ENCODE data around the gene OSBPL6.

The OSBPL6 gene

DNA sequence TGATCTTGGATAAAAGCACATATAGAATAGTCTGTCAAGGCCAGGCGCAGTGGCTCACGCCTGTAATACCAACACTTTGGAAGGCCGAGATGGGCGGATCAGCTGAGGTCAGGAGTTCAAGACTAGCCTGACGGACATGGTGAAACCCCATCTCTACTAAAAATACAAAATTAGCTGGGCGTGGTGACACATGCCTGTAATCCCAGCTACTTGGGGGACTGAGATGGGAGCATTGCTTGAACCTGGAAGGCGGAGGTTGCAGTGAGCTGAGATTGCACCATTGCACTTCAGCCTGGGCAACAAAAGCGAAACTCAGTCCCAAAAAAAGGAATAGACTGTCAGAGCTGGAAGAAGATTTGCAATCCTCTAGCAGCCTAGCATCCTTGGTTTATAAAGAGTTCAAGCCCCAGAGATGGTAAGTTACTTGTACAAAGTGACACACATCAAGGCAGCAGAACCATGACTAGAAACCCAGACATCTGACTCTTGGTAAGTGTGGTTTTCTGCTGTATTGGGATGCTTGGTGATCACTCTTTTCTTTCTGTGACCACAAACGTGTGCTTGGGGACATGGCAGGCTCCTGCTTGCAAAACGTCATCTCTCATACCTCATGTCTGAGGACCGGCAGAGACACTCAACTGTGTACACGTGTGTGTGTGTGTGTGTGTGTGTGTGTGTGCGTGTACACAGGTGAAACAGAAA is 69.0 kb downstream of the OSBPL6 start:
- Histone ChIP-seq H3K9ac (ENCODE audit: low read length) (no peak overlapping the region), H3K4me1 (ENCODE audit: control insufficient read depth, low read depth, low read length) (no peaks in the 10 kb centered on the region), H3K27ac (ENCODE audit: low read length) (no peak overlapping the region), H3K27me3 (ENCODE audit: control insufficient read depth, insufficient read depth, low read length) (no peaks in the 10 kb centered on the region), H3K4me3 (ENCODE audit: low read length) (no peak overlapping the region), H3K36me3 (ENCODE audit: control insufficient read depth, low read depth, low read length) (no peaks in the 10 kb centered on the region), H3K9me3 (ENCODE audit: control insufficient read depth, low read depth, low read length) (no peaks in the 10 kb centered on the region)

DNA sequence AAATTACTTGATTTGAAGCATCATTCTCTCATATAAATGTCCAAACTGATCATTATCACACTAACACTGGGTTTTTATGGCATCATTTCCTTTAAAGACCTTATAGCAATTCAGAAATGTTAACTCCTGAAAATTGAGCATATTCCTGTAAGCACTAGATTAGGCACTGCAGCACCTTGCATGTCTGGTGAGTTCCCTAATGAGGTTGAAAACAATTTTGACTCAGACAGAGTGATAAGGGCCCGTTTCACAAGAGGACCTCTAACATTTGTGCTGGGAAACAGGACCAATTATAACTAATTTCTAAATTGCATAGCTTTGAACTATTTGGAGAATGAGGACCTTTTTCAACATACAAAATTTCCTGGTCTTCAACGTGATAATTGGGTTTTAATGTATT is 69.9 kb downstream of the OSBPL6 start:
- Histone ChIP-seq H3K36me3 (ENCODE audit: control insufficient read depth, low read depth, low read length) (no peaks in the 10 kb centered on the region), H3K27me3 (ENCODE audit: control insufficient read depth, insufficient read depth, low read length) (no peaks in the 10 kb centered on the region), H3K9ac (ENCODE audit: low read length) (no peak overlapping the region), H3K4me1 (ENCODE audit: control insufficient read depth, low read depth, low read length) (no peaks in the 10 kb centered on the region), H3K27ac (ENCODE audit: low read length) (no peak overlapping the region), H3K9me3 (ENCODE audit: control insufficient read depth, low read depth, low read length) (no peaks in the 10 kb centered on the region), H3K4me3 (ENCODE audit: low read length) (no peak overlapping the region)

DNA sequence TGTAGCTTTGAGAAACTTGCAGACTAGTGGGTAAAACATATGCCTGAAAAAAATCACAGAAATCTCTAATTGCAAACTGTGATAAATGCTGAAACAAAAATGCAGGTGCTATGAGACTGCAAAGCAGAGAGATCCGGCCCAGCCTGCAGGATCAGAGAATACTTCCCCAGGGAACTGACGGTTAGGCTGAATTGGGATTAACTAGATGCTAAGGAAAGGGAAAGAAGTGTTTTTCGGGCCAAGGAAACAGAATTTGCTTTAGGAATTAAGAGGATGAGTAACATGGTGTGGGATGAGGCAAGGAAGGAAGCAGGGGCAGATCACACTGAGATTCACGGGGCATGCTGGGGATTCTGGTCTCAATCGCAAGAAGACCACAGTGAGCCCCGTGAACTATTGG is 71.5 kb downstream of the OSBPL6 start:
- Histone ChIP-seq H3K27ac (ENCODE audit: low read length) (no peak overlapping the region), H3K9me3 (ENCODE audit: control insufficient read depth, low read depth, low read length) (no peaks in the 10 kb centered on the region), H3K4me1 (ENCODE audit: control insufficient read depth, low read depth, low read length) (peaks cover 1% of the 10 kb centered on the region)

DNA sequence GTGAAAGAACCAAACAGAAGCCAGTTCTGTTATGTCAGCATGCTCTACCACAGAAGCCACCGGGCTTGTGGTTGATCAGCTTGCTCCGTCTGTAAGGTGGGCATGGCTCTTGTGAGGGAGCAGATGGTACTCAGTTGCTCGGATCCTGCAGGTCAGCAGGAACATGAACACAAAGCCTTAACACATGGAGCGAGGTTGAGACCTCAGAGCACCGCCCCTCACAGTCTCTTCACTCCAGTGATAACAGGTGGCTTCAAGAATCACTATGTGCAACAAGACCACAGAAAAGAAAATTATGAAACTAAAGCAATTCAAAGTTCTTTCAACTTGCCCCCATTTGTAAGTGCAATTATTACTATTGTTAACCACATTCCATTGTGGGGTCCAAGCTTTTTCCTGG is 72.1 kb downstream of the OSBPL6 start:
- no peaks in the 10 kb centered on the region for H3K27me3 ChIP-seq (ENCODE audit: control insufficient read depth, insufficient read depth, low read length)
- no peak overlapping the region for H3K4me3 ChIP-seq (ENCODE audit: low read length)
- H3K4me1 ChIP-seq (ENCODE audit: control insufficient read depth, low read depth, low read length), result peaks cover 6% of the 10 kb centered on the region
- H3K36me3 ChIP-seq (ENCODE audit: control insufficient read depth, low read depth, low read length), result no peaks in the 10 kb centered on the region
- no peak overlapping the region for H3K9ac ChIP-seq (ENCODE audit: low read length)
- no peak overlapping the region for H3K27ac ChIP-seq (ENCODE audit: low read length)
- H3K9me3 ChIP-seq (ENCODE audit: control insufficient read depth, low read depth, low read length), result no peaks in the 10 kb centered on the region

More for the DNA sequence above, 71.5 kb downstream of the OSBPL6 start:
- H3K9ac ChIP-seq (ENCODE audit: low read length), result no peak overlapping the region
- no peak overlapping the region for H3K4me3 ChIP-seq (ENCODE audit: low read length)
- no peaks in the 10 kb centered on the region for H3K27me3 ChIP-seq (ENCODE audit: control insufficient read depth, insufficient read depth, low read length)
- H3K36me3 ChIP-seq (ENCODE audit: control insufficient read depth, low read depth, low read length), result no peaks in the 10 kb centered on the region

DNA sequence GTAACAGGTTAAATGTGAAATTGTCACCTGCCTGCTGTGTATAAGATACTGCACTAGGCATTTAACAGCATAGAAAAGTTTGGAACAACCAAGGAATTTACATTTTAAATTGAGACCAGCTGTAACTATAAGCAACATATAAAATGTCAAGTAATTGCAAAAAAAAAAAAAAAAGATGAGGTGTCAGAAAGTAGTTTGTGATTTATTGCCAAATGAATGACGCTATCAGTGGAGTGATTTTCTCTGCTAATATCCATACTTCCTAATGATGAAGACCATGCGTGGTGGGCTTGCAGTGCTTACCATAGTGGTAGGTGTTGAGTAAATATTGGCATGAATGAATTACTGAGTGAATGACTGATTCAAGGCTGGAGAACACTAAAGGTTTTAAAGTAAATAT is 73.3 kb downstream of the OSBPL6 start:
- Histone ChIP-seq H3K4me1 (ENCODE audit: control insufficient read depth, low read depth, low read length) (peaks cover 6% of the 10 kb centered on the region), H3K9ac (ENCODE audit: low read length) (no peak overlapping the region), H3K4me3 (ENCODE audit: low read length) (no peak overlapping the region), H3K27ac (ENCODE audit: low read length) (no peak overlapping the region), H3K27me3 (ENCODE audit: control insufficient read depth, insufficient read depth, low read length) (no peaks in the 10 kb centered on the region), H3K36me3 (ENCODE audit: control insufficient read depth, low read depth, low read length) (no peaks in the 10 kb centered on the region), H3K9me3 (ENCODE audit: control insufficient read depth, low read depth, low read length) (no peaks in the 10 kb centered on the region)

DNA sequence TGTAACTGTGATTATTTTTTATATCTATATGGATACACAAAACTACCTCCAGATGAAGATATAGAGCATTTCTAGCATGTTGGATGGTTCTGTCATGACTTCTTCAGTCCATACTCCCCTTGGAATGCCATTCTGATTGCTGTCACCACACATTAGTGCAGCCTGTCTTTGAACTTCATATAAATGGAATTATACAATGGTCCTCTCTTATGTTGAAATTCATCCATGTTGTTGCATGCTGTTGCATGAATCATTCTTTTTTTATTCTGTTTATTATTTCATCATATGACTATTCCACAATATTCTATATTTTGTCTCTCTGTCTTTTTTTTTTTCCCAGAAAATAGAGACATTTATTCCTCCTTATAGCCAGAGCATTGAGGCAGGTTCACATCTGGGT is 74.1 kb downstream of the OSBPL6 start:
- no peak overlapping the region for H3K27ac ChIP-seq (ENCODE audit: low read length)
- no peaks in the 10 kb centered on the region for H3K36me3 ChIP-seq (ENCODE audit: control insufficient read depth, low read depth, low read length)
- H3K4me1 ChIP-seq (ENCODE audit: control insufficient read depth, low read depth, low read length), result peaks cover 6% of the 10 kb centered on the region
- no peak overlapping the region for H3K4me3 ChIP-seq (ENCODE audit: low read length)
- no peaks in the 10 kb centered on the region for H3K27me3 ChIP-seq (ENCODE audit: control insufficient read depth, insufficient read depth, low read length)
- H3K9ac ChIP-seq (ENCODE audit: low read length), result no peak overlapping the region
- H3K9me3 ChIP-seq (ENCODE audit: control insufficient read depth, low read depth, low read length), result no peaks in the 10 kb centered on the region

DNA sequence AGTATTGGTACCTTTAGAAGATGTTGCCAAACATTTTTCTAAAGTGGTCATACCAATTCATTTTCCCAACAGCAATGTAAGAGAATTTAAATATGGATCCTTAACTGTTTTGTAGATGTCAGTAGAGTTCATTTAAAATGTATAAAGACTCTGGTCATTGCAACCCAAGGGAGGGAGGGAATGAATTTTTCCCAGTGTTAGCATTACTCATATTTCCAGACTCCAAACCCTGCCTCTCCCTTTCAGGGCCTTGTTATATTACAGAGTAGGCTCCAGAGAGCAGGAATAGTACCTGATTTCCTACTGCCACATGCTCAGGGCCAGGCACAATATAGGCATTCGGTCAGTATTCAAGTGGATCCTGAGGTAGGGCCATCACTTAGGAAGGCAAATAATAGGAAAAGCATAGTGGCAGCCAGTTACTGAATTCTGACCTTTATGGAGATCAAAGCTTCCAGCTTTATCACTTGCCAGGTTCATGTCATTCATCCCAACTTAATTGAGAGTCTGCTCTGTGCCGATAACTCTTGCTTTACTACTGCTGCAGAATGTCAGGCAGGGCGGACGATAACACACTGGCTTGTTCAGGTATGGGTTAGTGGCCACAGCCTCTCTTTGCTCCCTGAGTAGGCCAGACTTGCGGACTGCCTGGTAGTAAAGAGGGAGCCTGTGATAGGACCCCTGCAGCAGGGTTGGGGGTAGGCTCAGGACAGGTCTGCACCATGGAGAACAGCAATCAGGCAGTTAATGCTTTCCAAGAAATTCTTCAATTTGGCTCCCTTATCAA is 75.3 kb downstream of the OSBPL6 start:
- no peaks in the 10 kb centered on the region for H3K36me3 ChIP-seq (ENCODE audit: control insufficient read depth, low read depth, low read length)
- H3K9ac ChIP-seq (ENCODE audit: low read length), result no peak overlapping the region
- no peaks in the 10 kb centered on the region for H3K9me3 ChIP-seq (ENCODE audit: control insufficient read depth, low read depth, low read length)
- no peaks in the 10 kb centered on the region for H3K27me3 ChIP-seq (ENCODE audit: control insufficient read depth, insufficient read depth, low read length)
- H3K4me1 ChIP-seq (ENCODE audit: control insufficient read depth, low read depth, low read length), result peaks cover 6% of the 10 kb centered on the region
- no peak overlapping the region for H3K4me3 ChIP-seq (ENCODE audit: low read length)
- H3K27ac ChIP-seq (ENCODE audit: low read length), result no peak overlapping the region

DNA sequence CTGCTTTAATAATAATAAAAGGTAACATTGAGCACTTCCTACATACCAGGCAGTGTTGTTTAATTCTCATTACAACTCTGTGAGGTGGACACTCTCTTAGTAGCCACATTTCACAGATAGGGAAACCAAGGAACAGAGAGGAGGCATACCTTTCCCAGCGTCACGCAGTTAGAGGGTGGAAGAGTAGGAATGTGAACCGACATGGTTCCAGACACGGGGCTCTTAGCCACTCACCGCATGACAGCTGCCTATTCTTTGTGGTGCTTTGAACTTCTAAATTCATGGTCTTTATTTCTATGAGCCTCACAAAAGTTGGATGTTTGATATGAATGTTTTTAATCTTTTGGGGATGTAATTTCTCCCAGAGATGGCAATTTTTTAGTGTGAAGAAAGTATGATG is 76.0 kb downstream of the OSBPL6 start:
- H3K4me3 ChIP-seq (ENCODE audit: low read length), result no peak overlapping the region
- no peaks in the 10 kb centered on the region for H3K27me3 ChIP-seq (ENCODE audit: control insufficient read depth, insufficient read depth, low read length)
- H3K9ac ChIP-seq (ENCODE audit: low read length), result no peak overlapping the region
- peaks cover 6% of the 10 kb centered on the region for H3K4me1 ChIP-seq (ENCODE audit: control insufficient read depth, low read depth, low read length)
- H3K36me3 ChIP-seq (ENCODE audit: control insufficient read depth, low read depth, low read length), result no peaks in the 10 kb centered on the region
- no peak overlapping the region for H3K27ac ChIP-seq (ENCODE audit: low read length)
- no peaks in the 10 kb centered on the region for H3K9me3 ChIP-seq (ENCODE audit: control insufficient read depth, low read depth, low read length)

DNA sequence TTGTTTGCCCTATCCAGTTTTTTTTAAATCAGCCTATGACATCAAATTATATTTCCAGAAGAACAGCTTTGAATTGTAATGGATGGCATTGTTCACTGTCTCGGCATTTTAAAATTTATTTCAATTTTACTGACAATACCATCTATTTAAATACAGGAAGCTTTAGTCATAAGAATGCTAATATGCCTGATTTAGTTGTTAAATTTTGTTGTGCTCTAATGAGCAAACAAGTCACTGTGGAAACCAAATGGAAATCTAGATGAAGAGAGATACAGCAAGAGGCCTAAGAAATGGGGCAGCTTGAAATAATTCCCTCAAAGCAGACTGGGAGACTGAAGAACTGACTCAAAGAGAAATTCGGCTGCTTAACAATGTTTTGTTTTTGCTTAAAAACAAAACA is 76.8 kb downstream of the OSBPL6 start:
- H3K36me3 ChIP-seq (ENCODE audit: control insufficient read depth, low read depth, low read length), result no peaks in the 10 kb centered on the region
- no peak overlapping the region for H3K27ac ChIP-seq (ENCODE audit: low read length)
- H3K4me3 ChIP-seq (ENCODE audit: low read length), result no peak overlapping the region
- peaks cover 8% of the 10 kb centered on the region for H3K4me1 ChIP-seq (ENCODE audit: control insufficient read depth, low read depth, low read length)
- no peaks in the 10 kb centered on the region for H3K27me3 ChIP-seq (ENCODE audit: control insufficient read depth, insufficient read depth, low read length)
- H3K9me3 ChIP-seq (ENCODE audit: control insufficient read depth, low read depth, low read length), result no peaks in the 10 kb centered on the region
- H3K9ac ChIP-seq (ENCODE audit: low read length), result no peak overlapping the region

DNA sequence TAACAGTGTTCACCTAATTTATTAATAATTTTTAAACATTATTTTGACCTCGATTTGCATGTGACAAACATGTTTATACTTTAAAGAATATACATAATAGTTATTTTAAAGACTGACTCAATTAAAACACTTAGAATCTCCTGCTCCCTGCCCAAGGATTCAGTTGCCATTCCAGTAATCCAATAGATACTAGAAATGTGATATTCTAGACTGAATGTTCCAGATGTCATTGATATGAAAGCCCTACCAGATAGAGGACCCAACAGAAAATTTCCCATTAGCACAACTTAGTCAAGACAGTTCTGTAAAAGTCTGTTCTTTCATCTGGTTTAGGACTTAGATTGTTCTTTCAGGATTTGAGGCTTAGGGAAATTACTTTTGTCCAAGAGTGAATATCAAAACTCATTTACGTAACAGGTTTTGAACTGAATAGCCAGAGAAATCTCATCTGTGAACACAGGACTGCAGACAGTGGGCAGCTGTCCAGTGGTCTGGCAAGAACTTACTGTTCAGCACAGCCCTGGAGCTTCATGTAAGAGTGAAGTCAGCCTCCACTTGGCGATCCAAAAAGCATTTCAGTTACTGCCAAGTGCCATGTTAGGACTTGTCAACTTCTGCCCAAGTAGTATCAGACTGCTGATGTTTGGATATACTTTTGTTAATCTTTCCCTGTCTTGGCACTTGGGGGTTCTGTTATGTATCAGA is 77.5 kb downstream of the OSBPL6 start:
- H3K4me1 ChIP-seq (ENCODE audit: control insufficient read depth, low read depth, low read length), result peaks cover 8% of the 10 kb centered on the region
- no peaks in the 10 kb centered on the region for H3K27me3 ChIP-seq (ENCODE audit: control insufficient read depth, insufficient read depth, low read length)
- H3K27ac ChIP-seq (ENCODE audit: low read length), result no peak overlapping the region
- H3K9me3 ChIP-seq (ENCODE audit: control insufficient read depth, low read depth, low read length), result no peaks in the 10 kb centered on the region
- no peak overlapping the region for H3K4me3 ChIP-seq (ENCODE audit: low read length)
- no peak overlapping the region for H3K9ac ChIP-seq (ENCODE audit: low read length)
- H3K36me3 ChIP-seq (ENCODE audit: control insufficient read depth, low read depth, low read length), result no peaks in the 10 kb centered on the region

DNA sequence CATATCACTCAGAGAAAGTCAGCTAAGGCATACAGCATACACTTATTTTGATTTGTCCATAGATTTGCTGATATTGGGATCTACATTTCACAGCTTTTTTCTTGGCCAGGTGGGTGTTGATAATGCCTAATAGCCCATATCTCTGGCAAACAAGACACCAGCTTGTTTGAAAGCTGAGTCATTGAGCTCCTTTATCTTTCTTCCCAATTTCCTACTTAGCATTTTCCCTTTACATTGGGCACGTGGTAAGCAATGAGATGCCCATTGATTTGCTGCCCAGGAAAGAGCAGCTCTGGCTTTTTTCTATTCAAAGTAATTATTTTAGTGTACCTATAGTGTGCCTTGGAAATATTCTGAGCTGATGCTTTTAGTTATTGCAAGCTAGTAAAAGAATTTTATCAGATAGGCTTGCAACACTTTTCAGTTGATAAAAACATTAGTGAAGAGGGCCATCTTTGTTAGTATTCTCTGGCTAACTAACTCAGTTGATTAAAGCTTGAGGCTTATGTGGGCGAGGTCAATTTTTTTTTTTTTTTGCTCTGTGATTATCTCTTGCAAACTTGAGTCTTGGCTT is 79.6 kb downstream of the OSBPL6 start:
- no peak overlapping the region for H3K27ac ChIP-seq (ENCODE audit: low read length)

More for the DNA sequence above, 79.6 kb downstream of the OSBPL6 start:
- Histone ChIP-seq H3K9ac (ENCODE audit: low read length) (no peak overlapping the region), H3K4me1 (ENCODE audit: control insufficient read depth, low read depth, low read length) (peaks cover 14% of the 10 kb centered on the region), H3K9me3 (ENCODE audit: control insufficient read depth, low read depth, low read length) (no peaks in the 10 kb centered on the region), H3K27me3 (ENCODE audit: control insufficient read depth, insufficient read depth, low read length) (no peaks in the 10 kb centered on the region), H3K36me3 (ENCODE audit: control insufficient read depth, low read depth, low read length) (no peaks in the 10 kb centered on the region), H3K4me3 (ENCODE audit: low read length) (no peak overlapping the region)

Data from iPS-18a (cell line).